ENCODE results near the gene TSPAN32. TPM values are rescaled to one million over a fixed set of nuclear protein-coding genes. Genes with fewer than 3 reads are reported as not detected.

Gene TSPAN32
- total and polyA plus RNA-seq, 2 donors (not counting 3 experiments of a cell fraction or from before 2014, with no cell fraction given), result not detected

DNA sequence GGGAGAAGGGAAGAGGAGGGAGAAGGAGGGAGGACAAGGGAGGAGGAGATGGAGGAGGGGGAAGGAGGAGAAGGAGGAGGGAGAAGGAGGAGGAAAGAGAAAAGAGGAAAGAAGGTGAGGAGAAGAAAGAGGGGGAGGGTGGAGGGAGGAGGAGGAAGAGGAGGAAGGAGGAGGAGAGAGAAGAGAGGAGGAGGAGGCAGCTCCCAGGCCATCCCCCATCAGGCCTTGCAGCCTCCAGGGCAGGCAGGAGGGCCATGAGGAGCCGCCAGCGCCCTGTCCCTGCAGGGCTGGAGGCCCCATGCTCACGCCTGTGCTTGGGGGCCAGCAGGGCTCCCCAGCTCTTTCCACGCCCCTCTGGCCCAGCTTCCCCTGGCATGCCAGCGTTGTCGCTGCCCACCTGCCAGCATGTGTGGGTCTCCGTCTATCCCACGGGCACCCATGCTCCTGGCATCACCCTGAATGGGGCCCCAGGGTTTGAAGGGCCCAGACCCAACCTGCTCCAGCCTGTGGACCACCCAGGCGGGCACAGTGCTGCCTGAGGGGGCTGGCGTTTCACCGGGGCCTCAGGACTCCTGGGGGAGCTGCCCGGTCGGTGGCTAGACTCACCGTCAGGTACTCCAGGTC lies 5.2 kb downstream of the TSPAN32 start:
- TF ChIP-seq EZH2 (IDR thresholded peaks at IDR 0.05; ENCODE audit: borderline replicate concordance, low read depth, low read length, severe bottlenecking) (no peak), GATA2 (IDR thresholded peaks at IDR 0.05; ENCODE audit: insufficient read depth, insufficient read length, low read depth, low read length) (no peak), FOS (IDR thresholded peaks at IDR 0.05; ENCODE audit: borderline replicate concordance, insufficient read depth, low read length) (no peak), POLR2A (IDR thresholded peaks at IDR 0.05; ENCODE audit: low read depth, low read length) (no peak), POLR2AphosphoS5 (IDR thresholded peaks at IDR 0.05; ENCODE audit: insufficient read depth, low read depth, low read length) (no peak), JUN (IDR thresholded peaks at IDR 0.05; ENCODE audit: borderline replicate concordance, insufficient read depth, insufficient read length, low read depth) (no peak), CTCF (IDR thresholded peaks at IDR 0.05; ENCODE audit: extremely low read depth in 1 of 2, insufficient read depth in 1 of 2, low read depth in 1 of 2, low read length in 2 of 2) (no peak), MYC (IDR thresholded peaks at IDR 0.05; ENCODE audit: low read depth, low read length) (no peak)
- TF ChIP-seq, protein P1, sequence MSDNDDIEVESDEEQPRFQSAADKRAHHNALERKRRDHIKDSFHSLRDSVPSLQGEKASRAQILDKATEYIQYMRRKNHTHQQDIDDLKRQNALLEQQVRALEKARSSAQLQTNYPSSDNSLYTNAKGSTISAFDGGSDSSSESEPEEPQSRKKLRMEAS (IDR thresholded peaks at IDR 0.05; ENCODE audit: insufficient read depth, insufficient read length), result no peak
- Histone ChIP-seq H3K27me3 (ENCODE audit: control insufficient read depth in 2 of 2, insufficient read depth in 2 of 2, low read length in 2 of 2) (no peaks in the 10 kb centered on the region), H3K9ac (replicated peaks; ENCODE audit: extremely low read depth, insufficient read depth, low read length) (no peak overlapping the region), H3K9me3 (replicated peaks; ENCODE audit: control insufficient read depth, insufficient read depth, low read length) (no peaks in the 10 kb centered on the region), H3K36me3 (ENCODE audit: control insufficient read depth in 2 of 2, extremely low read depth in 1 of 2, insufficient read depth in 2 of 2, low read length in 2 of 2) (no peaks in the 10 kb centered on the region), H3K27ac (ENCODE audit: insufficient read depth, low read depth, low read length) (no peak overlapping the region), H4K20me1 (replicated peaks; ENCODE audit: control insufficient read depth, extremely low read depth, insufficient read depth, low read length) (no peaks in the 10 kb centered on the region), H3K4me3 (replicated peaks in 1 of 3; ENCODE audit: insufficient read depth in 1 of 3, low read depth in 1 of 3, low read length in 3 of 3) (no peak overlapping the region), H2AFZ (ENCODE audit: low read depth, low read length) (peak overlapping the region; percentile 62), H3K79me2 (ENCODE audit: control insufficient read depth, insufficient read depth, low read length) (no peaks in the 10 kb centered on the region), H3K9me1 (replicated peaks; ENCODE audit: control insufficient read depth, extremely low read depth, insufficient read depth, low read length) (no peaks in the 10 kb centered on the region), H3K4me2 (ENCODE audit: insufficient read depth, low read length) (no peak overlapping the region), H3K4me1 (ENCODE audit: control insufficient read depth, extremely low read depth, insufficient read depth, low read length) (peaks cover 7% of the 10 kb centered on the region)
- ChIA-PET CTCF (interaction anchor here (0.8 to 7.0 kb wide), 10 partner anchors 9 to 585 kb away, joined by 3 to 829 read pairs (median 14); partner anchors contain the start of genes CD81 and TSSC4), POLR2A (no interaction called here)
- dilution Hi-C loops (cut with MboI; ENCODE audit: extremely low pct_ligation_motif_present, low sequenced_read_pairs), result no loop called here
- FAIRE-seq, result no peak
- intact Hi-C loops (cut with micrococcal nuclease), result loop anchor here (10.0 kb wide), 1 partner anchor 578 kb away; the partner anchor contains the start of gene CDKN1C
- DNase-seq (ENCODE audit: low read depth, low spot score), result no peak
- BruUV-seq (replicated peaks), result no TSS peak

Data from endothelial cell of umbilical vein (primary cell).